Ammon's horn (tissue), 1 donor: ENCODE results near the gene CDH15.
"Not testable (repeated sequence)": the region's sequence is repeated elsewhere in the genome, so short reads cannot be mapped to it uniquely, and the experiment has no call there.

Experiments
- DNase-seq: peaks from one replicate; pipeline ENCODE4 v3.0.0-alpha.2; 2016; ENCODE audit warnings: low spot score

Gene CDH15

DNA sequence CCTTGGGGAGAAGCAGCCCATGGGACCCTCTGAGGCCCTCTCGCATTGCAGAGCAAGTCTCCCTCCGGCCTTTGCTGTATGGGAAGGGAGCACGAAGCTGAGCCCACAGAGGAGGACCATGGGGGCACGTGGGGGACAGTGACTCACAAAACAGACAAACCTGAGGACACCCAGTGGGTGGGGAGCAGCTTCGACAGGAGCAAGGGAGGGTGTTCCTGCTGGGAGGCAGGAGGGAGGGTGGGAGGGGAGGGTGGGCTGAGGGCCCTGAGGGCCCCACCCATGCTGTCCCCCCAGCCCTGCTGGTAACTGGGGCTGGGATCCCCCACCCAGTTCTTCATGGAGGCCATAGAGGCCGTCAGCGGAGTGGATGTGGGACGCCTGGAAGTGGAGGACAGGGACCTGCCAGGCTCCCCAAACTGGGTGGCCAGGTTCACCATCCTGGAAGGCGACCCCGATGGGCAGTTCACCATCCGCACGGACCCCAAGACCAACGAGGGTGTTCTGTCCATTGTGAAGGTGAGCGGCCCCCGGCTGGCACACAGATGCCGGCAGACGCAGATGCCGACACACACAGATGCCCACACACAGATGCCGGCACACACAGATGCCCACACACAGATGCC lies 16.3 kb downstream of the CDH15 start:
- DNase-seq = no peak

DNA sequence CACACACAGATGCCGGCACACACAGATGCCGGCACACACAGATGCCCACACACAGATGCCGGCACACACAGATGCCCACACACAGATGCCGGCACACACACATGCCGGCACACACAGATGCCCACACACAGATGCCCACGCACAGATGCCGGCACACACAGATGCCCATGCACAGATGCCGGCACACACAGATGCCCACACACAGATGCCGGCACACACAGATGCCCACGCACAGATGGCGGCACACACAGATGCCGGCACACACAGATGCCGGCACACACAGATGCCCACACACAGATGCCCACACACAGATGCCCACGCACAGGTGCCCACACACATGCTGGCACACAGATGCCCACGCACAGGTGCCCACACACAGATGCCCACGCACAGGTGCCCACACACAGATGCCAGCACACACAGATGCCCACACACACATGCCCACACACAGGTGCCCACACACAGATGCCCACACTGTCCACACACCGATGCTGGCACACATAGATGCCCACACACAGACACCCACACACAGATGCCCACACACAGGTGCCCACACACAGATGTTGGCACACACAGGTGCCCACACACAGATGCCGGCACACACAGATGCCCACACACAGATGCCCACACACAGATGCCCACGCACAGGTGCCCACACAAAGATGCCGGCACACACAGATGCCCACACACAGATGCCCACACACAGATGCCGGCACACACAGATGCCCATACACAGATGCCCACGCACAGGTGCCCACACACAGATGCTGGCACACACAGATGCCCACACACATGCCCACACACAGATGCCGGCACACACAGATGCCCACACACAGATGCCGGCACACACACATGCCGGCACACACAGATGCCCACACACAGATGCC lies 17.2 kb downstream of the CDH15 start:
- not testable (repeated sequence) for DNase-seq

DNA sequence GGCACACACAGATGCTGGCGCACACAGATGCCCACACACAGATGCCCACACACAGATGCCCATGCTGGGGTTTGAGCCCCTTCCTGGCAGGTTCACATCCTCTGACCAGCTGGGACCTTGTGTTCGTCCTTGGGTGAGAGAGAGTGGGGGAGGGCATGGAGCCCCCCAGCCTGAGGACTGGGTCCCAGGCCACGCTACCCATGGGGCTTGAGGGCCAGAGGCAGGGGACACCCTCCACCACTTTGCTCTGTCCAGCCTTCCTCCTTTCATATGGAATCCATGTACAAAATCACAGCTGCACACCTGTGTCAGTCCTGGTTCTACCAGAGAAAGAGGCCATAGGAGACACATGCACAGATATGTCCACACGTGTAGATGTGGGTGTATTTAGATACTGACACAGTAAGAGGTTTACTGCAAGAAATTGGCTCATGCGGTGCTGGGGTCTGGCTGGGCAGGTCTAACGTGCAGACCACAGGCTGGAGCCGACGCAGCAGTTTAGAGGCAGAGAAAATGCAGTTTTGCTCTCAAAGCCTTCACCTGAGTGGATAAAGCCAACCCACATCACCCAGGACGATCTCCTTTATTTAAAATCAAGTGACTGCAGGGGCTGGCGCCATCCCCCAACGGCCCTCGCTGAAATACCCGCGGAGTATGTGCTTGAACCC lies 17.9 kb downstream of the CDH15 start:
- DNase-seq = no peak

DNA sequence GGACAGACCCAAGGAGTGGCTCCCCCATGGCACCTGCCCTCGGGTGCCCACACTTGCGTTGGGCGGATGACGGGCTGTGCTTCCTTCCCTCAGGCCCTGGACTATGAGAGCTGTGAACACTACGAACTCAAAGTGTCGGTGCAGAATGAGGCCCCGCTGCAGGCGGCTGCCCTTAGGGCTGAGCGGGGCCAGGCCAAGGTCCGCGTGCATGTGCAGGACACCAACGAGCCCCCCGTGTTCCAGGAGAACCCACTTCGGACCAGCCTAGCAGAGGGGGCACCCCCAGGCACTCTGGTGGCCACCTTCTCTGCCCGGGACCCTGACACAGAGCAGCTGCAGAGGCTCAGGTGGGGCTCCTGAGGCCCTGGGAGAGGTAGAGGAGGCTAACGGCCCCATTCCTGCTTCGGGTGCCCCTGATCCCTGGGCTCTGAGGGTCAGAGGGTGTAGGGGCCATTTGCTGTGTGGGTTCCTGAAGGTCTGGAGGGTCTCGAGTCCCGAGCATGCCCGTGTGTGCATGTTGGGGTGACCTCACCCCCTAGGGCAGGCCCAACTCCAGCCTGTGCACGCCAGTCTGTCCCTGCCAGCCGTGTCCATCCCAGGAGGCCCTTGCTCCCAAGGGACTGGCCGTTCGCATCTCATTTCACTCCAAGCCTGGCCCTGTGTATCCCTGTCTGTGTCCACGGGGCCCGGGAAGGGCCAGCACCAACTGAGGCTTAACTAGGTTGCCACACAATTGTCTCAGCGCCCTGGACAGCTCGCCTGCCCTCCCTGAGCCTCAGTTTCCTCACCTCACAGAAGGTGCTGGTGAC lies 18.8 kb downstream of the CDH15 start:
- no peak for DNase-seq

DNA sequence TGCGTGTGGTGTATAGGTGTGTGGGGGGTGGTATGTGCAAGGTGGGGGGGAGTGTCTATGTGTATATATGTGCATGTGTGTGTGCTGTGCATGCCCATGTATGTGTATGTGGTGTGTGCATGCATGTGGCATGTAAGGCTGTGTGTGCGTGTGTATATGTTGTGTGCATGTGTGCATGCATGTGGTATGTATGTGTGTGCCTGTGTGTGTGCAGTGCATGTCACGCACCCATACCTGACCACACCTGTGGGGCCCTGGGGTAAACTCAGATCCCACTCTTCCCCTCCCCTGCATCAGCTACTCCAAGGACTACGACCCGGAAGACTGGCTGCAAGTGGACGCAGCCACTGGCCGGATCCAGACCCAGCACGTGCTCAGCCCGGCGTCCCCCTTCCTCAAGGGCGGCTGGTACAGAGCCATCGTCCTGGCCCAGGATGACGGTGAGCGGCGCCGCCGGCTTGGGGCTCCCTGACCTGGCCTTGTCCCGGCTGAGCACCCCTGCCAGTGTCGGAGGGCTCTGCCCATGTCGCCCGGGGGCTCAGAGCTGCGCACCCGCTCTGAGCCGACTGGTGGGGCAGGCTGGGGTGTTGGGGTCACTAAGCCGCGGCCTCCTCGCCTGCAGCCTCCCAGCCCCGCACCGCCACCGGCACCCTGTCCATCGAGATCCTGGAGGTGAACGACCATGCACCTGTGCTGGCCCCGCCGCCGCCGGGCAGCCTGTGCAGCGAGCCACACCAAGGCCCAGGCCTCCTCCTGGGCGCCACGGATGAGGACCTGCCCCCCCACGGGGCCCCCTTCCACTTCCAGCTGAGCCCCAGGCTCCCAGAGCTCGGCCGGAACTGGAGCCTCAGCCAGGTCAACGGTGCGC lies 19.7 kb downstream of the CDH15 start:
- DNase-seq = no peak

DNA sequence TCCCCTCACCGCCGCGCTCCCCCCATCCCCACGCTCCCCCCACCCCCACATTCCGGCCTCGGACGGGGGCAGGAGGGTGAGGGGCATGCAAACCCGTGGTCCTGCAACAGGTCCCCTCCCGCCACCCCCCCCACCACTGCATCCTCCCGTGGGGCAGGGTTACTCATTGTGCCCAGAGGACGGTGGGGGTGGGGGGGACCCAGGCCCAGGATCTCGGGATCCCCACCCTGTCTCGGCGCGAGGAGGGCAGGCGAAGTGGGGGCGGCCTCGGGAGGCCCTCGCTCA lies 20.3 kb downstream of the CDH15 start:
- DNase-seq = no peak

DNA sequence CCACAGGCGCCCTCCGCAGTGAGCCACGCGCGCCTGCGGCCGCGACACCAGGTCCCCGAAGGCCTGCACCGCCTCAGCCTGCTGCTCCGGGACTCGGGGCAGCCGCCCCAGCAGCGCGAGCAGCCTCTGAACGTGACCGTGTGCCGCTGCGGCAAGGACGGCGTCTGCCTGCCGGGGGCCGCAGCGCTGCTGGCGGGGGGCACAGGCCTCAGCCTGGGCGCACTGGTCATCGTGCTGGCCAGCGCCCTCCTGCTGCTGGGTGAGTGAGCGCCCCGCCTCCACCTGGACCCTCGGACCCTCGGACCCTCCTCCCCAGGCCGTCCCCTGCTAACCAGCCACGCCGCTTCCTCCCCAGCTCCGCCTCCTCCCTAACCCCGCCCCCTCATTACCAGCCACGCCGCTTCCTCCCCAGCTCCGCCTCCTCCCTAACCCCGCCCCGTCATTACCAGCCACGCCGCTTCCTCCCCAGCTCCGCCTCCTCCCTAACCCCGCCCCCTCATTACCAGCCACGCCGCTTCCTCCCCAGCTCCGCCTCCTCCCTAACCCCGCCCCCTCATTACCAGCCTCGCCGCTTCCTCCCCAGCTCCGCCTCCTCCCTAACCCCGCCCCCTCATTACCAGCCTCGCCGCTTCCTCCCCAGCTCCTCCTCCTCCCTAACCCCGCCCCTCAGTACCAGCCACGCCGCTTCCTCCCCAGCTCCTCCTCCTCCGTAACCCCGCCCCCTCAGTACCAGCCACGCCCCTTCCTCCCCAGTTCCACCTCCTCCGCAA lies 20.8 kb downstream of the CDH15 start:
- DNase-seq = peak; percentile 49

DNA sequence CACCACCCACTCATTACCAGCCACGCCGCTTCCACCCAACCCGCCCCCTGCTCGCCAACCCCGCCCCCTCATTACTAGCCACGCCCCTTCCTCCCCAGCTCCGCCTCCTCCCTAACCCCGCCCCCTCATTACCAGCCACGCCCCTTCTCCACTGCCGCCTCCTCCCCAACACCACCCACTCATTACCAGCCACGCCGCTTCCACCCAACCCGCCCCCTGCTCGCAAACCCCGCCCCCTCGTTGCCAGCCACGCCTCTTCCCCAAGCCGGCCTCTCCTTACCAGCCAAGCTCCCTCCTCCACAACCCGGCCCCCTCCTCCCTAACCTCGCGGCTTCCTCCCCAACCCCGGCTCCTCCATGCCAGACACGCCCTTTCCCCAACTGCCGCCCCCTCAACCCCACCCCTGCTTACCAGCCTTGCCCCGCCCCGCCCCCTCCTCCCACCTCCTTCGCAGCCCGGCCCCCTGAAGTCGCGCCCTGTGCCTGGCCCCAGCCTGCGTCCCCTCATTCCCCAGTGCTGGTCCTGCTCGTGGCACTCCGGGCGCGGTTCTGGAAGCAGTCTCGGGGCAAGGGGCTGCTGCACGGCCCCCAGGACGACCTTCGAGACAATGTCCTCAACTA lies 21.5 kb downstream of the CDH15 start:
- DNase-seq = no peak

DNA sequence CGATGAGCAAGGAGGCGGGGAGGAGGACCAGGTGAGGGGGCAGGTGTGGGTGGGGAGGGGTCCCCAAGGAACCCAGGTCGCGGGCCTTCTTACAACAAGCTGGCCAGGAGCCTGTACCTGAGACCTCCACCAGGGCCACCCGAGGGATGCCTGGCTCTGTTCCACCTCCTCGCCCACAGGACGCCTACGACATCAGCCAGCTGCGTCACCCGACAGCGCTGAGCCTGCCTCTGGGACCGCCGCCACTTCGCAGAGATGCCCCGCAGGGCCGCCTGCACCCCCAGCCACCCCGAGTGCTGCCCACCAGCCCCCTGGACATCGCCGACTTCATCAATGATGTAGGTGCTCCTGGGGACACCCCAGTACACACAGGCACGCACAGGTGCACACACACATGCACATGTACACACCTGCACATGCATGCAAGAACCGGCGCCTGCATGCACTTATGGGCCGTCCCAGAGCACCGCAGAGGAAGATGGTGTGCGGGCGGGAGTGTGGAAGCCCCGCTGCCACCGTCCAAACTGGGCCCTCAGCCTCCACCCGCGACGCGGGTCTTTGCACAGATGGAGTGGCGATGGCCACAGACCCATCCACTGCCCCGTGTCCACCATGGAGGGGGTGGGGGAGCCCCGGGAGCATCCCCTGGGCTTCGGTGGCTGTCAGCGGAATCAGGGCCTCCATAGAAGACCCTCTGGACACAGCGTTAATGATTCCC lies 22.2 kb downstream of the CDH15 start:
- no peak for DNase-seq

DNA sequence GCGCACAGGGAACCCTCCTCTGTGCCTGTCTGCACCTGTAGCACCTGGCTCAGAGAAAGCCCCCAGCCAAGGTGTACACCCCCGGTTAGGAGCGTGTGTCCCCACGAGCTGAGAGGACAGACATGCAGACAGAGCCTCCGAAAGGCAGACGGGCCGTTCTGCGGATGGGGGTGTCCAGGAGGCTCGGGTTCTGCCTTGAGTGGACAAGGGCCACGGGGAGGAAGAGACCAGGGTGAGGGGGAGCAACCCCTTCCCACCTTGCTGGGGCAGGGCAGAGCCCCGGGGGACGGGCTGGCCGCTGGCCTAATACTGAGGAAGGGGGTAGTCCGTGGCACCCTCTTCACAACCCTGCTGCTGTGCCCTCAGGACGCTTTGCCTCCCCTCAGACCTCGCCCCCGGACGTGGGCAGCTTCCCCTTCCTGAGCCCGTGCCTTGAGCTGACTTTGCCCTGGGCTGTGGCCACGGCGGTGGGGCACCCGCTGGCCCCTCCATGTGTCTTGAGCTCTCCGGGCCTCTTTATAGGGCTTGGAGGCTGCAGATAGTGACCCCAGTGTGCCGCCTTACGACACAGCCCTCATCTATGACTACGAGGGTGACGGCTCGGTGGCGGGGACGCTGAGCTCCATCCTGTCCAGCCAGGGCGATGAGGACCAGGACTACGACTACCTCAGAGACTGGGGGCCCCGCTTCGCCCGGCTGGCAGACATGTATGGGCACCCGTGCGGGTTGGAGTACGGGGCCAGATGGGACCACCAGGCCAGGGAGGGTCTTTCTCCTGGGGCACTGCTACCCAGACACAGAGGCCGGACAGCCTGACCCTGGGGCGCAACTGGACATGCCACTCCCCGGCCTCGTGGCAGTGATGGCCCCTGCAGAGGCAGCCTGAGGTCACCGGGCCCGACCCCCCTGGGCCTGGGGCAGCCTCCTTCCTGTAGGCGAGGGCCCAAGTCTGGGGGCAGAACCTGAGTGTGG lies 23.1 kb downstream of the CDH15 start:
- no peak for DNase-seq

DNA sequence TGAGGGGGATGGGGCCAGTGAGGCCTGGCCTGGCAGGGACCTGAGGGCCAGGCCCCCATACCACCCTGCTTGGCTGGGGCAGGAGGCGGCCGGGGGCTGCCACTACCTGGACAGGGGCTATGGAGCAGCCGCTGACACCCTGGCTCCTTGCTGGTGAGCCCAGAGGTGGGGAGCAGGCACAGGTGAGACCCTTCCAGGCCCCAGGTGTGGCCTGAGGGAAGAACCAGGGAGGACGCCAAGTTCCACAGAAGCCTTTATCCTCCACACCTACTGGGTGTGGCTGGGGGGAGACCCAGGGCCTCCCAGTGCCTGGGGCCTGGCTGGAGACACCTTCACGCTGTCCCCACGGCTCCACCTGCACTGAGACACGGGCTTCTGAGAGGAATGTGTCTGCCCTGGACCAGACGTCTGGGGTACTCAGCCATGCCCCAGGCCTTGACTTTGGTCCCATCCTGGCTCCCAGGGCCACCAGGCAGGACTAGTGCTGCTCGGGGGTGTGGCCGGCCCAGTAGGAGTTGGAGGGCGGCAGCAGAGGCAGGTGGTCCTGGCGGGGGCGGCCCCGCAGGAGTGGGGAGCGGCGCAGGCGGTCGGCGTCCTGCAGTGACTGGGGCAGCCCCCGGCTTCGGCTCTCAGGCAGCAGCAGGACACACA lies 24.1 kb downstream of the CDH15 start:
- DNase-seq = no peak

DNA sequence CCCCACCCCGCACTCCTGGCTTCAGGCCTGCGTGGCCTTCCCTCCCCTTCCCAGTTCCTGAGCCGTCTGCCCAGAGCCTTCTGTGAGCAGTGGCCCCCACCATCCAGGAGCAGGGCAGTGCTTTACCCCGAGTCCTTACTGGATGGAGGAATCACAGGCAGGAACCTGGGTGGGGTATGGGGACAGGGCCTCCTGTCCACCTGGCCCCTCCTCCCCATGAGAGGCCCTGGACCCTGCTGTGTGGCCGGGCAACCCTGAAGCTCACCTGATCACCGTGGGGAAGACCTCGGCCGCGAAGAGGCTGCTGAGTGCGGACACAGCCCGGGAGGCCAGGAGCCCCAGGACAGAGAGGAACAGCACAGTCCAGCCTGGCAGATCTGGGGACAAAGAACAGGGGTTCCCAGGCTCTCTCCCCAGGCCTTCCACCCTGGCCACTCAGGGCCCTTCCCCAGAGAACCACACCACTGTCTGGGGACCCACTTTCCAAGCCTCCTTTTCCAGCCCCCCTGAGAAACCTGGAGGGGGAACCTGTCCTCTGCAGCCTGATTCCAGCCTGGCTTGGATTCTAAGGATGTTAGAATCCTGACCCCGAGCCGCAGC lies 25.6 kb downstream of the CDH15 start:
- DNase-seq = no peak

DNA sequence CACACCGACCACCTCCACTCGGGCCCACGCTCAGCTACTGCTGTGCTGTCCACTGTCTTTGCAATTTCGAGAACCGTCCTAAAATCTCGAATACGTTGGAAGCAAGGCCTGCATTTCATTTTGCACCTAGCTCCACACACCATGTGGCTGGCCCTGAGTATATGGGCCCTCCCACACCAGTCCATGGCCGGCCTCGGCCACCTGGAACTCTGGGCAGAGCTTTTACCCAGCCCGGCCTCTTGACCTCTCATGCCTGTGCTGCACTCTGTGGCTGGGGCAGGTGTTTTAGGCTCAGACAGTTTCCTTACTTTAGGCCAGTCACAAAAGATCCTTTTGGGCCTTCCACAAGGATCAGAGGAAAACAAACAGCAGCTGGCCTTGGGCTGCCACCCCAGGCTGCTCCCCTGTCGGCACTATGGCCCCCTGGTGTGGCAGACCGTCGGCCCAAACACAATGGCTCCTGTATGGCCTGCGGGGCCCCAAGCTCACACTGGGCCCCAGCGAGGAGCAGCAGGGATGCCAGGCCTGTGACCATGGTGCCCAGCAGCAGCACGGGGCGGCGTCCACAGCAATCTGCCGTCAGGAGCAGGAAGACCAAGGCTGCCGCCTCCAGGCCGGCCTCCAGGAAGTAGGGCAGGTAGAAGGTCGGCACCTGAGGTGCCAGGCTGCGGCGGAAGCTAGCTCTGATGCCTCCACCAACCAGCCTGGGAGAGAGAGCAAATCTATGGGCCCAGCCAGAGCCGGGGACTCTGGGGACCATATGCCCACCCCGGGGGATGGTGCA lies 26.3 kb downstream of the CDH15 start:
- DNase-seq = no peak

DNA sequence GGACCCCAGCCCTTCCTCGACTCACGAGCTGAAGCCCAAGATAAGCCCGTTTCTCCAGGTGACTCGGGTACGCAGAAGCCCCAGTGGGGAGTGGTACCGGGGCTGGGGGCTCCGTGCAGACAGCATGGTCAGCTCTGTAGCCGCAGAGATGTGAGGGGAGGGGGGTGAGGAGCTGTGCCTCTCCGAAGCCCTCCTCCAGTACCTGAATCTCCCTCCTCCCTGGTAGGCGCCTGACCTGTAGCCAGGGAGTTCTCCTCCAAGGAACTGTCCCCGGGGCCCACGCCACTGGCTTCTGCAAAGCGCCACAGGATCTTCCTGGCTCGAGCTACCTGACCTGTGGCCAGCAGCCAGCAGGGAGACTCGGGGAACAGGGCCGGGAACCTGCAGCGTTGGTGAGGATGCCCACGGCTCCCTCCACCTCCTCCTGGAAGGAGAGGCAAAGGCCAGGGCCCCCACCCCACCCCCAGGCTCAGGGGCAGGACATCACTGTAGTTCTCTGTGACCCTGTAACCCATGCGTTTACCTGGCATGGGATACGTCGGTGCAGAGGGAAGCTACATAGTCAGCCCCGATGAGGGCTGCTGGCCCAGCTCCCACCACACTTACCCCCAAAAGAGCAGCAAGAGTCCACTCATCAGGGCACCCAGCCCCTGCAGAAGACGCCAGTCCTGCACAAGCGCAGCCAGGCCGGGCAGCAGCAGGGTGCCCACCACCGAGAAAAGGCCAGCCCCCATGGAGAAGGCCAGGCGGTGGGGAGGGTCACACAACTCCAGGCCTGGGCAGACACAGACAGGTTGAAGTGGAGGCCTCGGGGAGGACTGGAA lies 27.1 kb downstream of the CDH15 start:
- no peak for DNase-seq

DNA sequence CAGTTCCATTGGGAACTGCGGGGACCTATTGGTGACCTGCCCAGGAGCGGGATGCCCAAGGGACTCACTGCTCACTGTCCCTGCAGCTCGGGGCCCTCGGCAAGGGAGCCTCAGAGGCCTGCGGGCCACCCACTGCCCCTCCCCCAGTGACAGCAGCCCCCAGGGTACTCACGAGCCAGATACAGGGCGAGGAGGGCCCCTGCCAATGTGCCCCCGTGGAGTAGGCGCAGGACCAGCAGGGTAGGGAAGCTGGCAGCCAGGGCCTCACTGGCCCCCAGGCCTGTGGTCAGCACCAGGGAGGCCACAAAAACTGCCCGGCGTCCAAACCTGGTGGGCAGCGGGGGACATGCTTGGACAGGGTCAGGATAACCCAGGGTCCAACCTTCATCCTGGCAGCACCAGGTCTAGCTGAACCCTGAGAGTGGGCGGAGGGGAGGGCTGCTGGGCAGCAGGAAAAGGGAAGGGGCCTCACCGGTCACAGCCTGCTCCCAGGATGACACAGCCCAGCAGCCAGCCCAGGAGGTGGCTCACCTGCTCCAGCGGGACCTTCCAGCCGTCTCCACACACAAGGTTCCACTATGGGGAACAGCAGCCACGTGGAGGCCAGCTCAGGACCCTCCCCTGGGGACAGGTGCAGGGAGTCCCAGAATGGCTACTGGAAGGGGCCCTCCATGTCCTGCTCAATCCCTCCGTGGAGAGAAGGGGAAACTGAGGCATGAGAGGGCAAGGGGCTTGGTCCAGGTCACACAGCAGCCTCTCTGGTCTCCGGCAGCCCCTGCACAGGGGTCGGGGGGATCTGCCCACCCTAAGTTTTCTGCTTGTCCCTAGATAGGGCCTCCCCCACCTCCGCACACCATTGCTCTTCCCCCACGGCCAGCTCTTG lies 27.9 kb downstream of the CDH15 start:
- no peak for DNase-seq
